Sigmoid colon (tissue), 7 donors: ENCODE results near the gene GLYAT. TPM values are rescaled to one million over a fixed set of nuclear protein-coding genes. Genes with fewer than 3 reads are reported as not detected.

ENCODE experiments used
- DNase-seq: peaks from one replicate; pipeline ENCODE4 v3.0.0-alpha.2; 2019
- H3K27ac ChIP-seq, 4 donors: fragments of 200-600 bp; sonication (generic); one replicate each; pipeline ENCODE4 v1.5.1; 2016 to 2019; ENCODE audit warnings: mild to moderate bottlenecking in 1 of 4
- H3K27me3 ChIP-seq, 3 donors: fragments of 200-600 bp; sonication (generic); one replicate each; pipeline ENCODE4 v1.5.1; 2019; ENCODE audit warnings: mild to moderate bottlenecking in 1 of 3
- H3K36me3 ChIP-seq, 4 donors: fragments of 200-600 bp; sonication (generic); one replicate each; pipeline ENCODE4 v1.5.1; 2016 to 2019
- H3K4me1 ChIP-seq, 4 donors: fragments of 200-600 bp; sonication (generic); one replicate each; pipeline ENCODE4 v1.5.1; 2017 to 2019
- H3K4me3 ChIP-seq, 4 donors: fragments of 200-600 bp; sonication (generic); one replicate each; pipeline ENCODE4 v1.5.1; 2017 to 2019; ENCODE audit warnings: mild to moderate bottlenecking in 2 of 4, moderate library complexity in 1 of 4
- H3K9me3 ChIP-seq, 4 donors: fragments of 200-600 bp in 3 of 4; sonication (generic) in 3 of 4; one replicate each; pipeline versions ENCODE4 v1.5.1 to v1.6.1; 2013 to 2019
- EP300 ChIP-seq, 4 donors: sonication (generic); formaldehyde crosslinking; IDR thresholded peaks; one replicate each; pipeline ENCODE4 v1.6.1; 2017; ENCODE audit warnings: antibody characterized with exemption in 4 of 4
- POLR2A ChIP-seq, 2 donors: fragments of 450-650 bp; IDR thresholded peaks; one replicate each; pipeline ENCODE4 v1.6.1; 2016; ENCODE audit warnings: antibody characterized with exemption in 2 of 2, mild to moderate bottlenecking in 2 of 2, moderate library complexity in 2 of 2
- POLR2AphosphoS5 ChIP-seq, 4 donors: sonication (generic); formaldehyde crosslinking; IDR thresholded peaks; one replicate each; pipeline ENCODE4 v1.6.1; 2017; ENCODE audit warnings: antibody characterized with exemption in 4 of 4
- WGBS, 2 donors: extraction: QIAGEN DNeasy Blood & Tissue Kit; methylation state at CpG; one replicate each; pipeline ENCODE4 v1.1.7; 2013; 5-methylcytosine and 5-hydroxymethylcytosine counted together
- intact Hi-C: fragments of 100-400 bp; cut with DNase I; formaldehyde crosslinking; loops from one replicate; pipeline ENCODE4 v1.15.1; 2023
- polyA plus RNA-seq, 3 donors: library from polyadenylated mRNA; stranded (reverse); fragments of 200-250 nt; gene quantifications; one replicate each; pipeline ENCODE4 v1.2.3, GENCODE V29; 2013
- total RNA-seq, 4 donors: library from RNA; depleted of rRNA; stranded (reverse); fragments of >200 nt; gene quantifications; one replicate each; pipeline ENCODE4 v1.1.0, GENCODE V29; 2016
- TF ChIP-seq, protein P1 (sequence below), 4 experiments: fragments of 450-650 bp in 3 of 4; fragments of 200-600 bp in 1 of 4; IDR thresholded peaks; one replicate each; pipeline ENCODE4 v1.5.1; 2016 to 2019; ENCODE audit warnings: antibody characterized with exemption in 4 of 4, mild to moderate bottlenecking in 3 of 4, moderate library complexity in 2 of 4
- donor health status: healthy with polysubstance abuse.
- donor health status: Bipolar disorder and iron deficiency.
- donor health status: healthy.

Gene GLYAT
- total and polyA plus RNA-seq, 7 donors = 0.16 TPM; not detected in 6

DNA sequence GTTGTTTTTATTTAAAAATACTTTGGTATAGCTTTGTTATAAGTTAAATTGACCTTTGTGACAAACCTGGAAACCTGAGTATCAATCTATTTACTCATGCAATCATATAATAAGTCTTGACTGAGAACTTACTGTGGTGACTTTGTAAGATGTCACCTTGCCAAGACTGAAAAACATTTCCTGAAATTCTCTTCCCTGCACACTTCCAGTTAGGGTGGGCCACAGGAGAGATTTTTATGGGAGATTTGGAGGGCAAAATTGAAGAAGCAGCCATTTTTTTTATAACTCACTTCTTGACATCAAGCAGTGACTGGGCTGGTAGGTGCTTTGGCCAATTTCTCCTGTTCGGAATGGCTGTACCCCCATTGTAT is 31.4 kb upstream of the GLYAT start:
- TF ChIP-seq, protein P1, sequence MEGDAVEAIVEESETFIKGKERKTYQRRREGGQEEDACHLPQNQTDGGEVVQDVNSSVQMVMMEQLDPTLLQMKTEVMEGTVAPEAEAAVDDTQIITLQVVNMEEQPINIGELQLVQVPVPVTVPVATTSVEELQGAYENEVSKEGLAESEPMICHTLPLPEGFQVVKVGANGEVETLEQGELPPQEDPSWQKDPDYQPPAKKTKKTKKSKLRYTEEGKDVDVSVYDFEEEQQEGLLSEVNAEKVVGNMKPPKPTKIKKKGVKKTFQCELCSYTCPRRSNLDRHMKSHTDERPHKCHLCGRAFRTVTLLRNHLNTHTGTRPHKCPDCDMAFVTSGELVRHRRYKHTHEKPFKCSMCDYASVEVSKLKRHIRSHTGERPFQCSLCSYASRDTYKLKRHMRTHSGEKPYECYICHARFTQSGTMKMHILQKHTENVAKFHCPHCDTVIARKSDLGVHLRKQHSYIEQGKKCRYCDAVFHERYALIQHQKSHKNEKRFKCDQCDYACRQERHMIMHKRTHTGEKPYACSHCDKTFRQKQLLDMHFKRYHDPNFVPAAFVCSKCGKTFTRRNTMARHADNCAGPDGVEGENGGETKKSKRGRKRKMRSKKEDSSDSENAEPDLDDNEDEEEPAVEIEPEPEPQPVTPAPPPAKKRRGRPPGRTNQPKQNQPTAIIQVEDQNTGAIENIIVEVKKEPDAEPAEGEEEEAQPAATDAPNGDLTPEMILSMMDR (IDR thresholded peaks at IDR 0.05) = no peak
- TF ChIP-seq POLR2AphosphoS5 (IDR thresholded peaks at IDR 0.05) (no peak), POLR2A (IDR thresholded peaks at IDR 0.05) (no peak), EP300 (IDR thresholded peaks at IDR 0.05) (no peak)
- Histone ChIP-seq H3K27me3 (no peaks in the 10 kb centered on the region), H3K27ac (no peak overlapping the region), H3K4me3 (no peak overlapping the region), H3K36me3 (no peaks in the 10 kb centered on the region), H3K4me1 (no peaks in the 10 kb centered on the region), H3K9me3 (no peaks in the 10 kb centered on the region)
- DNase-seq = no peak
- intact Hi-C loops = no loop called here
- WGBS, 2 donors = 87 to 92% methylated on average over 1 of the region's 1 CpG

DNA sequence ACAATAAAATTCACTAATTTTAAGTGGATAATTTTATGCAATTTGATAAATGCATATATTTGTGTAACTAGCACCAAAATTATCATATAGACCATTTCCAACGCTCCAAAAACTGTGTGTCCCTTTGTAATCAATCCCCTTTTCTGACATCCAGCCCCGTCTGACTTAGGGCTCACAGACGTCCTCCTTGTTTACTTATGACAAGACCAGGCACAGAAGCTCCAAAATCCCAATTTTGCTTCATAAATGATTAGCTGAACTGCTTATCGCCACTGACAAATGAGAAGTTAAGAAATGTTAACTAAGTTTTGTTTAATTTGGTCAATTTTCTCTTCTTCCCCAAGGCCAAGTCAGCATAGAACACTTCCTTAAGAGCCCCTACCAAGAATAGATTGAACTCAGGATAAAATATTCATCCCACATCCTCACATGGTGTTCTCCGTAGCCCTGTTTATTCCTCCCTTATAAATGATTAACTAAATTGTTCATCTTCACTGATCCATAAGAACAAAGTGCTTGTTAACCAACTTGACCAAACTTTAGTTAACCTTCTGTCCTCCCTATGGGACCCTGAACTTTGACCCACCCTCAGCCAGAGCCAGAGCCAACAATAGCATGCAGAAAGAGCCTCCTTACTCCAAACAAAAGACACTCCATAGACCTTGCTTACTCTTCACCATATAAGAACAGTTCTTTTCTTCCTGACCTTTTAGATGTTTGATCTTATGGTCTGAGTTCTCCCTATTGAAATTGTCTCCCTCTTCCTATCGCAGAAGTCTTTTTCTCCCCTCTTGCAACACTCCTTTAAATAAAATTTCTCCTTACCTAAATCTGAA is 30.8 kb upstream of the GLYAT start:
- Histone ChIP-seq H3K27ac (no peak overlapping the region), H3K9me3 (no peaks in the 10 kb centered on the region), H3K36me3 (no peaks in the 10 kb centered on the region), H3K4me3 (no peak overlapping the region), H3K4me1 (no peaks in the 10 kb centered on the region), H3K27me3 (no peaks in the 10 kb centered on the region)
- 64 to 75% methylated on average over 6 of the region's 6 CpGs for WGBS, 2 donors
- DNase-seq = no peak
- intact Hi-C loops = no loop called here
- TF ChIP-seq POLR2A (IDR thresholded peaks at IDR 0.05) (no peak), POLR2AphosphoS5 (IDR thresholded peaks at IDR 0.05) (no peak), EP300 (IDR thresholded peaks at IDR 0.05) (no peak)
- TF ChIP-seq, protein P1 (IDR thresholded peaks at IDR 0.05) = no peak

GRCh38 chr11:58757439-58757838 is 25.7 kb upstream of the GLYAT start:
- DNase-seq = no peak
- Histone ChIP-seq H3K4me1 (no peaks in the 10 kb centered on the region), H3K9me3 (no peaks in the 10 kb centered on the region), H3K27me3 (no peaks in the 10 kb centered on the region), H3K4me3 (no peak overlapping the region), H3K27ac (no peak overlapping the region), H3K36me3 (no peaks in the 10 kb centered on the region)
- TF ChIP-seq EP300 (IDR thresholded peaks at IDR 0.05) (no peak), POLR2A (IDR thresholded peaks at IDR 0.05) (no peak), POLR2AphosphoS5 (IDR thresholded peaks at IDR 0.05) (no peak)
- TF ChIP-seq, protein P1 (IDR thresholded peaks at IDR 0.05) = no peak
- intact Hi-C loops = no loop called here

GRCh38 chr11:58745705-58746364 is 14.1 kb upstream of the GLYAT start:
- Histone ChIP-seq H3K27ac (no peak overlapping the region), H3K36me3 (no peaks in the 10 kb centered on the region), H3K9me3 (peaks cover 0 to 6% (median 2%) of the 10 kb centered on the region in 4 donors), H3K27me3 (no peaks in the 10 kb centered on the region), H3K4me3 (no peak overlapping the region), H3K4me1 (no peaks in the 10 kb centered on the region)
- 86 to 92% methylated on average over 5 of the region's 5 CpGs for WGBS, 2 donors
- TF ChIP-seq POLR2AphosphoS5 (IDR thresholded peaks at IDR 0.05) = no peak
- TF ChIP-seq EP300 (IDR thresholded peaks at IDR 0.05) = no peak
- TF ChIP-seq POLR2A (IDR thresholded peaks at IDR 0.05) = no peak
- TF ChIP-seq, protein P1 (IDR thresholded peaks at IDR 0.05) = no peak
- intact Hi-C loops = no loop called here
- DNase-seq = no peak
